Measurements from ENCODE around the gene MYO1B. TPM values are rescaled to one million over a fixed set of nuclear protein-coding genes. Genes with fewer than 3 reads are reported as not detected.
A peak's percentile ranks its signal among the peaks of the same experiment; 100 is the strongest.

MYO1B gene
- total and polyA plus RNA-seq, 2 donors from 2014 or later: 24.5 to 64.8 TPM

DNA sequence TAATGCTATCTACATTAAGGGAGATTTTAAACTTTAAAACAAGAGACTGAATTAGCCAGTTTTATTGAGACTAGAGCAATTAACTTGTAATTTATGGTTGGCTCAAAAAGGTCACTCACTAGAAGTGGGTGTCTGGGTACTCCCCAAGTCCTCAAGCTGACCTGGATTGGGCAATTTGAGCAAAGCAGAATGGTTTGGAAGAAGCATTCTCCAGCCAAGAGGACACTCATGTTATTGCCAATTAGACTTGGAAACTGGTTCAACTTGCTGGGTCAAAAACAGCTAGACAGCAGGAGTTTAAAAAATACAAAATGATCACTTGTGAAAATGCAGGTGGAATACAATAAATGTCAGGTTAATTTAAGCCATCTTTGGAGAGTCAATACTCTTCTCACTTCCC is 29.5 kb upstream of the MYO1B start:
- FAIRE-seq (no peak), DNase-seq (no peak)
- H3K4me3 ChIP-seq (ENCODE audit: low read length in 3 of 3): no peak overlapping the region
- H3K4me1 ChIP-seq (ENCODE audit: control insufficient read depth in 2 of 3, insufficient read depth in 2 of 3, low read depth in 1 of 3, low read length in 3 of 3): no peaks in the 10 kb centered on the region
- no peak for TF ChIP-seq CTCF (IDR thresholded peaks at IDR 0.05; ENCODE audit: borderline replicate concordance, extremely low read depth, insufficient read depth)
- no peak overlapping the region for H3K27ac ChIP-seq (ENCODE audit: low read depth in 2 of 2, low read length in 2 of 2)
- no peaks in the 10 kb centered on the region for H3K36me3 ChIP-seq (ENCODE audit: control insufficient read depth in 2 of 3, insufficient read depth in 3 of 3, low read length in 3 of 3)
- no peak overlapping the region for H3K9ac ChIP-seq (ENCODE audit: low read length in 3 of 3)
- H3K27me3 ChIP-seq (ENCODE audit: control insufficient read depth, insufficient read depth, low read length): no peaks in the 10 kb centered on the region
- intact Hi-C loops (cut with DNase I): no loop called here
- peaks cover 0 to 4% (median 0%) of the 10 kb centered on the region in 3 donors for H3K9me3 ChIP-seq (ENCODE audit: control insufficient read depth in 2 of 3, insufficient read depth in 1 of 3, low read length in 3 of 3)

DNA sequence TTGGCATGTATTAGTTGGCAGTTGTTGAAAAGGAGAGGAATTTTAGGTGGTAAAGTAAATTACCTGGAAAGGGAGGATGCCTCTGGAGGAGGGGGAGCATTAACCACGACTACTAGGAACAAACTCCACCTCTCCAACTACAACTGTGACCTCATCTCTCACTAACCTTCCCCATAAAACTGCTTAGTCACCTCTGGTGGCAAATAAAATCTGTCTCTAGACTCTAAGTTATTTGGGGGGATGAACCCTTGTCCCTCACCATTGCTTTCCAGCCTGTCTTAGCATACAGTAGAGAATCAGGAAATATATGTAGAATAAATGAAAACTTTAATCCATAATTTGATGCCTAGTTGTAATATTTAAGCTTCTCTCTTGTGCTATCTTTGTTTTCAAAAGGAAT is 27.6 kb upstream of the MYO1B start:
- intact Hi-C loops (cut with DNase I): no loop called here
- Histone ChIP-seq H3K9ac (ENCODE audit: low read length in 3 of 3) (no peak overlapping the region), H3K27ac (ENCODE audit: low read depth in 2 of 2, low read length in 2 of 2) (no peak overlapping the region), H3K27me3 (ENCODE audit: control insufficient read depth, insufficient read depth, low read length) (no peaks in the 10 kb centered on the region), H3K4me3 (ENCODE audit: low read length in 3 of 3) (no peak overlapping the region), H3K36me3 (ENCODE audit: control insufficient read depth in 2 of 3, insufficient read depth in 3 of 3, low read length in 3 of 3) (no peaks in the 10 kb centered on the region), H3K9me3 (ENCODE audit: control insufficient read depth in 2 of 3, insufficient read depth in 1 of 3, low read length in 3 of 3) (no peaks in the 10 kb centered on the region), H3K4me1 (ENCODE audit: control insufficient read depth in 2 of 3, insufficient read depth in 2 of 3, low read depth in 1 of 3, low read length in 3 of 3) (no peaks in the 10 kb centered on the region)
- no peak for TF ChIP-seq CTCF (IDR thresholded peaks at IDR 0.05; ENCODE audit: borderline replicate concordance, extremely low read depth, insufficient read depth)
- DNase-seq: peak in 1 of 5 donors; percentile 20
- no peak for FAIRE-seq

DNA sequence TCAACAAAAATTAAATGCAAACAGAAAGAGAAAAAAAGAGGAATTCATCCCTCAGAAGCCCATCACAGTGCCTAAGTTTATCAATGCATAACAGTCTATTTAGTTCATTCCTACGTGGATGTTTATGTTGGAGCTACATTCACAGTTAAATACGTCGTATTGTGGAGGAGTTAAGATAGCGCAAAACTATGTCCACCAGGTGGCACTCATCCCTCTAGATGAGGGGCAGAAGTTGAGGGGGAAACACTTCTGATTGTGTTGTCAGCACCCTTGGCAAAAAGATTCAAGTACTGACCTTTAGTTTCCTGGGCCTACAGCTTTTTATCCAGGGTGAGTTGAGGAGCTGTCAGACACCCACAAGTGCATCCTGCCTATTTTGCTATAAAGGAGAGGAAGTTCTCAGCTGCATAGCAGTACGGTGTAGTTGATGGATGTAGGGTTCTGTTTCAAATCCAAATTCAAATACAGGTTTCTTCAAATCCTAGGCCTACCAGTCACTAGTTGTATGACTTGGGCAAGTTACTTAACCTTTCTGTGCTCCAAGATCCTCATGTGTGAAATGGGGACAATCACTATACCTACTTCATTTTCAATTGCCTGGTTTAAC is 26.8 kb upstream of the MYO1B start:
- Histone ChIP-seq H3K27me3 (ENCODE audit: control insufficient read depth, insufficient read depth, low read length) (no peaks in the 10 kb centered on the region), H3K9me3 (ENCODE audit: control insufficient read depth in 2 of 3, insufficient read depth in 1 of 3, low read length in 3 of 3) (no peaks in the 10 kb centered on the region), H3K36me3 (ENCODE audit: control insufficient read depth in 2 of 3, insufficient read depth in 3 of 3, low read length in 3 of 3) (no peaks in the 10 kb centered on the region), H3K27ac (ENCODE audit: low read depth in 2 of 2, low read length in 2 of 2) (no peak overlapping the region), H3K9ac (ENCODE audit: low read length in 3 of 3) (no peak overlapping the region), H3K4me3 (ENCODE audit: low read length in 3 of 3) (no peak overlapping the region), H3K4me1 (ENCODE audit: control insufficient read depth in 2 of 3, insufficient read depth in 2 of 3, low read depth in 1 of 3, low read length in 3 of 3) (no peaks in the 10 kb centered on the region)
- intact Hi-C loops (cut with DNase I): no loop called here
- FAIRE-seq: no peak
- TF ChIP-seq CTCF (IDR thresholded peaks at IDR 0.05; ENCODE audit: borderline replicate concordance, extremely low read depth, insufficient read depth): peak; percentile 57
- peak in 4 of 5 donors; percentile 60 to 89 (median 75) for DNase-seq

DNA sequence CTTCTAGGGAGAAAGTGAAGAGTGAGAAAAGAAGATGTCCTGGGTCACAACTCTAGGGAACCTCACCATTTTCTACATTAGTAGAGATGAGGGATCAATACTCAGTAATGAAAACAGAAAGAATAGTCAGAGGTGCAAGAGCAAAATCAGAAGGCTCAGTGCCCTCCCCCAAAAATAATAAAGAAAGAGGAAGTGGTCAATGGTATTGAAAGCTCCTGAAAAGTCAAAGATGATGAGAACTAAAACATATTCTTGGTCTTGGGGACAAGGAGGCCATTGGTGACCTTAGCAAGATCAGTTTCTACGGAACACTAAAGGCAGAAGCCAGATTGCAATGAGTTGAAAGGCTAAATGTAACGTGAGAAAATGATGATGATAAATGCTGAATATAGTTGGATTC is 24.5 kb upstream of the MYO1B start:
- DNase-seq (no peak), FAIRE-seq (no peak)
- Histone ChIP-seq H3K4me3 (ENCODE audit: low read length in 3 of 3) (no peak overlapping the region), H3K27me3 (ENCODE audit: control insufficient read depth, insufficient read depth, low read length) (no peaks in the 10 kb centered on the region), H3K4me1 (ENCODE audit: control insufficient read depth in 2 of 3, insufficient read depth in 2 of 3, low read depth in 1 of 3, low read length in 3 of 3) (no peaks in the 10 kb centered on the region), H3K9ac (ENCODE audit: low read length in 3 of 3) (no peak overlapping the region), H3K36me3 (ENCODE audit: control insufficient read depth in 2 of 3, insufficient read depth in 3 of 3, low read length in 3 of 3) (no peaks in the 10 kb centered on the region), H3K9me3 (ENCODE audit: control insufficient read depth in 2 of 3, insufficient read depth in 1 of 3, low read length in 3 of 3) (no peaks in the 10 kb centered on the region), H3K27ac (ENCODE audit: low read depth in 2 of 2, low read length in 2 of 2) (no peak overlapping the region)
- intact Hi-C loops (cut with DNase I): no loop called here
- no peak for TF ChIP-seq CTCF (IDR thresholded peaks at IDR 0.05; ENCODE audit: borderline replicate concordance, extremely low read depth, insufficient read depth)
